Measurements from ENCODE around the gene HDAC9.
A peak's percentile ranks its signal among the peaks of the same experiment; 100 is the strongest.
"Not testable (repeated sequence)": the region's sequence is repeated elsewhere in the genome, so short reads cannot be mapped to it uniquely, and the experiment has no call there.

HDAC9 gene

DNA sequence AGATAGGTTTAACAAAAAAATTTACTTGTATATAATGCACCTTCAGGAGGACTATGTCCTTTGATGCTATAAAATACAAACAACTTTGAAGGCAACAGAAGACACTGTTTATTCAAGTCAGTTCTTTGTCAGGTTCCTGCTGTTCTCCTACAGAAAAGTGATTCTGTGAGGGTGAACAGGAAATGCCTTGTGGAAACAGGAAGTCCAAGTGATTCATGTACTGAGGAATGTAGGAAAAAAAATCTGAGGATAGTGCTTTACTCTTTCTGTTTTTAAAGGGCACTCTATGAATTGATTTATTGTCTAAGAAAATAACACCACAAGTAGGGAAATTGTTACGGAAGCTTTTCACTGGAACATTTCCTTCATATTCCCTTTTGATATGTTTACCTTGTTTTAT, 171.9 kb downstream of the HDAC9 start:
- no peak for DNase-seq

DNA sequence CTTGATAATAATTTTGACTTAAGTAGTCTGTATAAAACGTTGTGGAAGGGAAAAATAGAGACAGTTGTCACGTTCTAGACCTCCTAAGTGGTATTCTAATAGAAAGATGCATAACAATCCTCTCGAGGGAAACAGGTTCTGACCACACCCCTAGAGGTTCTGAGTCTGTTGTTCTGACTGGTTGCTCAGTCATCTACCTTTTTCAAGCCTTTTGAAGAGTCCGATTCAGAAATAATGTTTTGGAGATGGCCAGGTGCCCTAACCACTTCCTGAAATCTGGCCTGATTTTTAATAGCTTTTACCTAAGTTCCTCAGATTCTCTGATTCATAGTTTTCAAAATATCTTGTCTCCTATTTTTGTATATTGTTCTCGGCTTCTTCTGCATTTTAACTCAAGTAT, 175.6 kb downstream of the HDAC9 start:
- no peak for DNase-seq

DNA sequence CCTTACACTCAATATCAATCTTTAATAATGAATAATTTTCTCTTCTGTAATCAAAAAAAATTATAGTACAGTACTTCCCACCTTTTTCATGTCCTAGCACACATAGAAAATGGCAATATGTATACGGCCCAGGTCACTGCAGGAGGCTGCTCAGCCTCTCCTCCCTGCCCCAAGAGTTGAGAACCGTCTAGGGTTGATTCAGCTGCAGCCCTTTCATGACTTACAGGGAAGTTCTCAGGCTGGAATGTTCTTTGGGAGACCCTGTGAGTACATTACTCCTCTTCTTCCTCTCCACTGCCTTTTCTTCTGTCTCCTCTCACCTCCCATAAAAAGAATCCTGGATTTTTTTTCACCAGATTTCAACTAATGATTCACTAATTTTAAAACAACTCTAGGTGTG, 180.0 kb downstream of the HDAC9 start:
- no peak for DNase-seq

DNA sequence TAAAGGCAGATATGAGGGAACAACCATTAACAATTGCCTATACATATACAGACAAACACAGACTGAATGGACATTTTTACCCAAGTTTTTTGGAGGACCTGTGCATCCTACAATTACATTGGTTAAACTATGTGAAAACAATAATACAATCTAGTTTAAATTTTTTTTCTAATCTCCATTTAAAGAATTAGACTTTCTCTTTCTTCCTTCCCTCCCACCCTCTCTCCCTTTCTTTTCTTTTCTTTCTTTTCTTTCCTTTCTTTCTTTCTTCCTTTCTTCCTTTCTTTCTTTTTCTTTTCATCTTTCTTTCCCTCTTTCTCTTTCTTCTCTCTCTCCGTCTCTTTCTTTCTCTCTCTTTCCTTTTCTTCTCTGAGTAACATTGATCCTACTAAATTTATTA, 183.7 kb downstream of the HDAC9 start:
- no peak for DNase-seq

DNA sequence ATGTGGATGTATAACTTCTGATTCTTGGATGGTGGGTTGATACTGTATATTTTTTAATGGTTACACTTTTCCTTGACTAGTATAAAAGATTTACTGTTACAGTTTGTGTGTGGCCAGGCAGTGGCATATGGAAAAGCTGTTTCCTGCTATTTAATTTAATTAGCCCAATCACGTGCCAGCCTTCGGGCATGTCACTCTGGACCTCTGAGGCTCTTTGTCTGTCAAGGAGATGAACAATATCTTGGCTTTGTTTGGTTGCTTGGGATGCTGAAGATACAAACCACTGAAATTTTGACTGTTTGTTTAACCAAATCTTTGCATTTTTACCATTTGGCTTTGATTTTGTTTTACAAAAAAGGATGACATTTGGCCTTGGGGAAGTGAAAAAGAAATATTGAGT, 185.0 kb downstream of the HDAC9 start:
- DNase-seq = no peak

DNA sequence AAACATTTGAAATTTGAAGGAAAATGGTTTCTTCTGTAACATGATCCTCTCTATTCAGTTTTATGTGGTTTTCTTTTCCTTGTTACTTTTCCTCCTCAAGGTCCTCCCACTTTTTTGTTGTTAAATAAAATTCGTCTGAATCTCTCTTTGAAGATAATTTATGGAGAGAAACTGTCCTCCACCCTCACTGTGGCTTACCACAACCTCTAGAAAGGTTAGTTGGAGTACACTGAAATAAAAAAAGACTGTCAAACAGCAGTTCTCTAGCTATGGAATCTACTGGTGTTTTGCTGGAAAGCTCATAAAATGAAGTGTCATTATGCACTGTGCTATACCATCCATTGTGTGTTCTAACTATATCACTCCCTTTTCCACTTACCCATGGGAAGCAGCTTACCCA, 189.4 kb downstream of the HDAC9 start:
- no peak for DNase-seq

DNA sequence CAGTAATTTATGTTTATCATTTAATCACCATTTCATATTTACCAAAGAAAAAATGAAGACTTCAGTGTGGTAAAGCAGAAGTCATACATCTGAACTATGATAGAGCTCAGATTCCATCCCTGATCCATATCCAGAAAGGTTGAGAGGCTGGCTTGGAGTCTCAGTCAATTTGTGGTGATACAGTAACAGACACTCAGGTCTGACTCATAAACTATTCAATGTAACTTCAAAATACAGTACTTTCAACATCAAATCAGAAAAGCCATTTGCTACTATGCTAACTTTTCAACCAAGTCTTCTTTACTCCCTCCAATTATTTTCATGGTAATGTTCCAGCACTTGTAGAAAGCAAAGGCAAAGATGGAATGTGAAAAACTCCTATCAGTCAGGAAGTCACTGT, 190.4 kb downstream of the HDAC9 start:
- DNase-seq = no peak

DNA sequence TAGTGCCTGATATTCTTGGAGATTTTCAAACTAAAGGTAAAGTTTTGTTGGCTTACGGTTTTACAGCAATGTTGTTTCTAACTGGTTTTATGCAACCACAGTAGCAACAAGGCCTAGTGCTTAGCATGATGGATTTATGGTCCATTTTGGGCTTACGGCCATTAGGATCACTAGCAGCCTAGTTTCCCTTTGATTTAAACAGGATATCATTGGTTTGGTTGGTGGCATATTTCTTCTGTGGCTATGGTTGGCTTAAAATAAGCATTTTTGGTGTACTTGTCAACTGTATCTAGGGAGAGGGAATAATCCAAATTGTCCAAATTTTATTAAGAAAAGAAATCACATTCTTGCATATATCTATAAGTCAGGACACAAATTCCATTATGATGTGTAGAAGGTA, 194.0 kb downstream of the HDAC9 start:
- DNase-seq = no peak

DNA sequence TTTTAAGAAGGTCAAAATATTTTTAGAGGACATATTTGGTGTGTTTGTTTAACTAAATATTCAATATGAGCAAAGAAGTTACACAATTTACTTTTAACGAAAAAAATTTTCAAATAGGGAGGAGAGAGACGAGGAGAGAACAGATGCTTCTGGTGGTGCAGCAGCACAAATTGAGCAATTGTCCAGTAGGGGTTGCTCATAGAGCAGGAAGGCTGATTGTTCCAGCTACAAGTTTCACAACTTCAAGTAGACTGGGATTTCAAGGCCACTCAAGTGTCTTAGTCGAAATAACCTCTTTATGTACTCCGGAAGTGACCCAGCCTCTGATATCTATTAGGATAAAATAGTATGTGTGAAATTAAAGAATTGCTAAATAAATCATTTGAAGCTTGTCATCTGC, 197.9 kb downstream of the HDAC9 start:
- no peak for DNase-seq

DNA sequence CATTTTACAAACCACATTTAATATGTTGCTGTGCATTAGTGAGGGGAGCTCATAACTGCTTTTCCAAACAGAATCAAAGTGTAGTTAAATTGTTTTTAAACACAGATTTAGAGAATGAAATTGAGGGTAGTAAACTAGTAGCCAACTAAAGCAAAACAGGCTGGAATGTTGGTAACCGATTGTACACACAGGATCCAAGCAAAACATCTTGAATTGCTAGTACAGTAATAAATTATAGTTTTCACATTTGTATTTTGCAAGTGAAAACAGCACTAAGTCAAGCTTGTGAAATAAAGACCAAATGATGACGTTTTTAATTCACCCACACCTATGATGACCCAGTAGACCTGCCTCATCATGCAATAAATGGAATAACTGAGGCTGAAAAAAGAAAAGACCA, 198.3 kb downstream of the HDAC9 start:
- DNase-seq = no peak

DNA sequence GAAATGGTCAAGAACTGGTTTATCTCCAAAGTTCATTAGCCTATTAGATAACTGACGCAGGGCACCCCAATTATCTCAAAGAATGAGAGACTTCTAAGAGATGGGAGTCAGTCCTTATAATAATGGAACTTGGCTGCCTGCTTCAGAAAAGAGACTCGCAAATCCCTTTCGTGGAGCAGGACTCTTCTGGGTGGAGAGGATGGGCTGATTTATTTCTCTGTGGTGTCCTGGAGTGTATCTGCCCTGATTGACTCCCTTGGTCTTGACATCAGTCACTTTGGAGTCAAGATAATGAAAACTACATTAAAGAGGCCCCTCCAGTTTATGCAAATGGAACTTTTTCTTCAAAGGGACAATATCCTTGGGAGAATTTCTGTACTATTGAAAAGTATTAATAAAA, 198.9 kb downstream of the HDAC9 start:
- no peak for DNase-seq

DNA sequence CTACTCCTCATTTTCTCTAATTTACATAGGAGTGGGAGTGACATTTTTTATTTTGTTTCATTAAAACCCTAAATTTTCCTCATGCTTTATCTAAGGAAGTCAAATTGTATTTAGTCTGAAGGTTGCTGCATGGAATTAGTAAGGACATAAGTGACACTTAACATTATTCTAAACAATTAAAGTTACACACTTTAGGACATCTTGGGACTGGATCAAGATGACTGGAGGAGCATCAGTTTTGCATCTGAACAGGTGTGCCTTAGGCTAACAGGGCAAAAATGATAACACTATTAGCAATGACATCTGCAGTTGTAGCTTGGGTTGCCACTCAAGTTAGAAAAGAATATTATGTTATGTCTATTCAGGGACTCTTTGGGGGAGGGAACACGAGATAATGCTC, 199.4 kb downstream of the HDAC9 start:
- no peak for DNase-seq

DNA sequence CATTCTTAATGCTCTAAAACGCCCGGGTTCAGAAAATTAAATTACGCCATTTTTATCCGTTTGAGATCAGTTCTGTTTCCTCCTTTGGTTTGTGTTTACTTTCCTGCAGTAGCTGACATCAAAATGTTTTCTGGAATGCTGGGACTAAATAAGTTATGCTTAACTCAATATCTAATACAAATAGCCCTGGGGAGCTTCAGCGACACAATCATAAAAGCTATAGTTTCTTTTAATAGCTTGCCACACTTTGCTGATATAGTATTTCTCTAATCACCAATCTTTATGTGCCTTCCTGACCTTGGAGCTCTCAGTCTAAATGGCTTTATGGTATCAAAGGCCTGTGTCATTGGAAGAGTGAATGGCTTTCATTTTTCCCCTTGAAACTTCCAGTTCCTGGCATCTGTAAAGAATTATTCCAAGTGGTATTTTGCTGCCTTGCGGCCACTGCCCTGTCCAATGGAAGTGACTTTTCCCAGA, 202.7 kb downstream of the HDAC9 start:
- DNase-seq = no peak

DNA sequence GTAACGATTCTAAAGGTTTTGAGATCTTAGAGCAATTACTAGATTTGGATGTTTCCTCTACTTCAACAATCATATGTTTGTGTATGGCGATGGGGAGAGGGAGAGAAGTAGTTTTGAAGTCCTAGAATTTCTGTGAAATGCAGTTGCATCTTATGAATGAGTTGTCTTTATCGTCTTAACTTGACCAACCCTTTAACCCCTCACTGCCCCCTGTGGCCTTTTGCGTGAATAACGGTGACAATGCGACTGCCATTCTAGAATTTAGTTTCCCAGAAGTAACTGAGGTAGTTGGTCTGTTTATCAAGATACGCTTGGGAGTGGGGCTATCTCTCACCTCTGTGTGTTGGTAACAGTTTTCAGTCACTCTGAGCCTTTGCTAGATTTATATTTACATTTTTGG, 204.6 kb downstream of the HDAC9 start:
- peak in 1 of 2 experiments; percentile 21 for DNase-seq

DNA sequence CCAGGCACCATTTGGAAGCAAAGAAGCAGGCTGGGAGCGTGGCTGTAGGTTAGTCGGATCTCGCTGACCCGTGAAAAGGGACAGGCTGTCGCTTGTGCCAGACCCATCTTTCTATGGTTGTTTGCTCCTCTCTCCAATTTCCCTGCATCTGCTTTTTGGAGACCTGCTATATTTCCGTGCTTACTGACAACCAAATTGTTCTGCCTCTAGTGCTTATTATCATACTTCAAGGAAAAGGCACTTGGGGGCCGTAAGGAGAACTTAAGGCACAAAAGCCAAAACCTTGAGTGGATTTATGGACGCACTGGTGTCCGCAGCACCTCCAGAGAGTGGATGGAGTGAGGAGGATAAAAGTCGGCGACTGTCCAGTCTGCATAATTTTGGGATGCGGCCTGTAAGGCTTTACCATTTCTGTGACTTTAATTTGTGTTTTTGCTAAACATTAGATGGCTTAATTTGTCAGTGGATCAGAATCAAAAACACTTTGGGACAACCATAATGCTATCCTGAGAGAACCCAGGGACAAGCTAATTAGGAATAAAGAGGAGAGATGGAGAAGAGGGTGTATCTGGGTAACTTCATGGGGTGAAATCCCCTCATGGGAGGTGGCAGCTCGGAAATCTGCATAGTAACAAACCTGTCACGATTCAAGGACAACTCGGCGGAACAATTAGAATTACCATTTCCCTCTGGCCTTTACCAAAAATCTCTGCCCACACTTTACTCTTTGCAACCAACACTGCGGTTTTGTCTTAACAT, 206.7 kb downstream of the HDAC9 start:
- DNase-seq = no peak

DNA sequence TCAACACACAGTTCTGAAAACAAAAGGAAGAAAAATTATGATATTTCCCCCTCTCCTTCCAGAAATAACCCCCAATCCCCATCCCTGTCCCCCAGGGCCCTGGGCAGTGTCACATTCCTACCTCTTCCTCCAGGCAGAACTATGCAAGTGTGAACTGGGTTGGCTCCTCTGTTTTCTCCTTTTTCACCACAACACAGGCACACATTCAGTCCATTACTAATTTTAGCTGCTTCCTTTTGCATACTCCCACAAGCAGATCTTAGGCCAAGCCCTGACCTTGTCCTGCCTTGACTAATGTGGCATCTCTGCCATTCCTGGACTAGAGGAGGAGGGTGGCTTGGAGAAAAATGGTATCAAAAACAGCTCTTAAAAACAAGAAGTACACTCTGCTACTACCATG, 208.1 kb downstream of the HDAC9 start:
- no peak for DNase-seq

DNA sequence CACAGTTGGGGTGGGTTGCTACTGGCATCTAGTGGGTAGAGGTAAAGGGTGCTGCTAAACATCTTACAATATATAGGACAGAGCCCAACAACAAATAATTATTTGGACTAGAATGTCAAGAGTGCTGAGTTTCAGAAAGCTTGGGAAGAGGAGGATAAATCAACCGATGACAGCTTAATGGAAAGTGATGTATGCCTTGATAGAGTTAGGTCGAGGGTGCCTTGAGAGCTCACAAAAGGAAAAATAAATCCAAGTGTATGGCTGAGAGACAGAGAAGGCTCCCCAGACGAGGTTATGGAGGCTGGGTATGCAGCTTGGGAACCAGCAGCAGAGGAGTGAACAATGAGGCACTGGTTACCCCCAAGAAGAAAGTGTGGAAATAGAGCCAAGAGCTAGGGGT, 211.1 kb downstream of the HDAC9 start:
- no peak for DNase-seq

DNA sequence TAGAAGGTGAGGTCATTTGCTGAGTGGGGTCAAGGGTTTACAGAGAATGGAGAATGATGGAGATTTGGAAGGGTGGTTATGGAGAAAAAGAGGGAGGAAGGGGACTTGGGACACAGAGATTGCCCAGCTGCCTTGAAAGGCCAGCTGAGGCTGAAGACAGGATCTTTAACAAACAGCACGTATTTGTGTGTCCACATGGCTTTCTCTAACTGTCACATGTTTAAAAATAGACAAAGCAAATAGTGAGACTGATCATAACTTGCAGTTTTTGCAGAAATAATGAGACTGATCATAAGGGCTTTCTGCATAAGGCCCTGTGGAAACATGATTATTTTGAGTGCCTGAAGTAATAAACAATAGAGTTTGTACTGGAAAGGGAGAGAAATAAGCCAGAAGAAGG, 212.7 kb downstream of the HDAC9 start:
- no peak for DNase-seq

DNA sequence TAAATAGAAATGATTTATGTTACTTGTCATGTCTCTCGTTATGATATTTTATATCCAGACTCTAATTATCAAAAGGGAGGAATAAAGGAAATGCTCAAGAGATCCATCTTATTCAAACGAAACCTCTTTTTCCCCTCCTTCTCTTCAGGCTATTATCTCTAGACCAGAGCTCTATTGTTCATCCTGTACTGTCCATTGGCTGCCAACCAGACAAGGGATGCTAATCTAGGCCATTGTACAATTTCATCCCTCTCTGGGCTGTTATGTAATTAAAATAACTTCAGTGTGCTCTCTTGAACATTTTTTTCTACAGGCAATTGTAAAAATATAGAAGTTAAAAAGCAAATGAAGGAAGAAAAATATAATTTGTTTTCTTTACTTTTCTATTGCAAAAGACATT, 220.4 kb downstream of the HDAC9 start:
- DNase-seq = no peak

DNA sequence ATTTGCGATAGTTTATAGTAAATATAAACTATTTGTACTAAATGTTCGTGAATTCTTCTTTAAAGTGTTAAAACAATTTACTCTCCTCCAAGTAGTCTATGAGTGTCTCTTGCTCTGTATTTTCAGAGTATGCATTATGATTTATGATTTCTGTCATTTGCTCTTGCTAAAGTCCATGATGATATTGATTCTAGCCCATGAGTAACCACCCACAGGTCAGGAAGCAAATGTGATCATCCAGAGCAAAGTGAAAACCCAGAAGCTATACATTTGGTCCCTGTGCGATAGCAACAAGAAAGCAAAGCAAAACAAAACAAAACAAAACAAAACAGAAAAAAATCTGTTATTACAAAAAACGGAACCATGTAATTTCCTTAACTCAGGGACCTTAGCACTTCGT, 225.9 kb downstream of the HDAC9 start:
- no peak for DNase-seq

DNA sequence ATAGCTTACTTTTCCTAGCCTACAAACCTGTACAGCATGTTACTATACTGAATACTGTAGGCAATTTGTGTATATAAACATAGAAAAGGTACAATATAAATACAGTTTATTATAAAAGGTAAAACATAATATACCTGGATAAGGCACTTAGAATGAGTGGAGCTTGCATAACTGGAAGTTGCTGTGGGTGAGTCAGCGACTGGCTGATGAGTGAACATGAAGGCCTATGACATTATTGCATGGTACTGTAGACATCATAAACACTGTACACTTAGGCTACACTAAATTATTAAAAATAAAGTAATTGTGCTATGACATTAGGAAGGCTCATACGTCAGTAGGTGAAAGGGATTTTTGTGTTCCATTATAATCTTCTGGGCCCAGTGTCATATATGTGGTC, 228.8 kb downstream of the HDAC9 start:
- DNase-seq = no peak

DNA sequence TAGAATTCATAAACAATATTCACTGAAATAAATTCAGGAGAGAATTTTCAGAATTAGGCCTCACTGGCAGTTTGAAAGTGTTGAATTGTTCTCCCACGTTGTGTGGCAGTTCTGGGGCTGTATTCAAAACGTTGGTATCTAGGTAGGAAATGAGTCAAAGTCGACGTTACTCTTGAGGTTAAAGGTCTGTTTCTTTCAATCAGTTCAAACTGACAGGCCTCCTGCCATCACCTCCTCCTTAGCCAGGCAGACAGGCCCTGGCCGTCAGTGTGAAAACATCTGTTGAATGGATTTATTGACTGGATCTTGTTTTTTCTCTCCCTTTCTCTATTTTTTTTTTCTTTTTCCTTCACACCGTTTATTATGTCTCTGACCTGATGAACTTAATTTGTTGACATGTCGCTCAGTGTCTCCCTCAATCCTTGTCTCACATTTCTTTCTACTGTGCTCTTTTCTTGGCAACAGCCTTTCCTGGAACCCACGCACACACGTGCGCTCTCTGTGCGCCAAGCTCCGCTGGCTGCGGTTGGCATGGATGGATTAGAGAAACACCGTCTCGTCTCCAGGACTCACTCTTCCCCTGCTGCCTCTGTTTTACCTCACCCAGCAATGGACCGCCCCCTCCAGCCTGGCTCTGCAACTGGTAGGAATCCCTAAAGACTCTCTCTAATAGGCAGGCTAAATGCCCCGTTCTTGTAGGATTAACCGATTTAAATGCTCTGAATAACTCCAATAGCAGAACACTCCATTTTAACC, 231.7 kb downstream of the HDAC9 start:
- DNase-seq = no peak

DNA sequence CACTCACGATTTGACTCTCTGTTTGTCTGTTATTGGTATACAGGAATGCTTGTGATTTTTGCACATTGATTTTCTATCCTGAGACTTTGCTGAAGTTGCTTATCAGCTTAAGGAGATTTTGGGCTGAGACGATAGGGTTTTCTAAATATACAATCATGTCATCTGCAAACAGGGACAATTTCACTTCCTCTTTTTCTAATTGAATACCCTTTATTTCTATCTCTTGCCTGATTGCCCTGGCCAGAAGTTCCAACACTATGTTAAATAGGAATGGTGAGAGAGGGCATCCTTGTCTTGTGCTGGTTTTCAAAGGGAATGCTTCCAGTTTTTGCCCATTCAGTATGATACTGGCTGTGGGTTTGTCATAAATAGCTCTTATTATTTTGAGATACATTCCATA, 240.5 kb downstream of the HDAC9 start:
- not testable (repeated sequence) for DNase-seq

DNA sequence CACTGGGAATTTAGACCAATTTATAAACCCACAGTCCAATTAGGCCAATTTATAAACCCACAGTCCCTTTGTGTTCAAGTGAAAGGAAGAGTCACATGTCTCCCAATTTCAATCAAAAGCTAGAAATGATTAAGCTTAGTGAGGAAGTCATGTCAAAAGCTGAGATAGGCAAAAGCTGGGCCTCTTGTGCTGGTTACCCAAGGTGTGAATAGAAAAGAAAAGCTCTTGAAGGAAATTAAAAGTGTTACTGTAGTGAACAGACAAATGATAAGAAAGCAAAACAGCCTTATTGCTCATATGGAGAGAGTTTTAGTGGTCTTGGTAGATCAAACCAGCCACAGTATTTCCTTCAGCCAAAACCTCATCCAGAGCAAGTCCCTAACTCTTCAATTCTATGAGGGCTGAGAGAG, 245.0 kb downstream of the HDAC9 start:
- no peak for DNase-seq

Data from activated T-cell treated with anti-CD3 and anti-CD28 coated beads, Interleukin-2, amount 50 U/mL, for 48 hours (primary cell).